ENCODE measurements around the gene SLC22A31. TPM values are rescaled to one million over a fixed set of nuclear protein-coding genes. Genes with fewer than 3 reads are reported as not detected.

The SLC22A31 gene
- total RNA-seq, 1 experiment from 2014 or later = 0.47 TPM

GRCh38 chr16:89146211-89147005, 53.9 kb downstream of the SLC22A31 start:
- H3K27ac ChIP-seq (ENCODE audit: low read depth, low read length, poor library complexity, severe bottlenecking) = no peak overlapping the region
- no peaks in the 10 kb centered on the region for H3K4me1 ChIP-seq (ENCODE audit: insufficient read depth, low read length, poor library complexity, severe bottlenecking)
- BruUV-seq (replicated peaks) = no TSS peak
- H3K27me3 ChIP-seq (replicated peaks; ENCODE audit: insufficient read depth, low read depth, low read length, poor library complexity) = no peaks in the 10 kb centered on the region
- no peaks in the 10 kb centered on the region for H3K36me3 ChIP-seq (ENCODE audit: insufficient read depth, low read length, poor library complexity, severe bottlenecking)
- TF ChIP-seq EZH2 (IDR thresholded peaks at IDR 0.05; ENCODE audit: borderline replicate concordance, low read depth, low read length, poor library complexity, severe bottlenecking) (no peak), CTCF (conservative IDR thresholded peaks at IDR 0.05; ENCODE audit: low read depth, low read length) (no peak)
- intact Hi-C loops (cut with micrococcal nuclease; ENCODE audit: unreplicated experiment) = no loop called here
- DNase-seq (ENCODE audit: low spot score) = no peak
- CTCF ChIA-PET = no interaction called here
- no peaks in the 10 kb centered on the region for H3K9me3 ChIP-seq (ENCODE audit: low read depth, low read length, poor library complexity, severe bottlenecking)
- no peak overlapping the region for H3K4me3 ChIP-seq (ENCODE audit: low read depth, low read length, poor library complexity, severe bottlenecking)
- POLR2A ChIA-PET (ENCODE audit: low non-redundant PET) = no interaction called here

Other genes starting within 250 kb of the SLC22A31 start
- 1.7 and 2.2 TPM in 2 replicates for gene CBFA2T3, start 223.3 kb downstream of the SLC22A31 start, total RNA-seq (2021)
- gene ACSF3, start 106.7 kb downstream of the SLC22A31 start, total RNA-seq (2021) = 27.7 and 37.0 TPM in 2 replicates
- gene CDH15, start 28.8 kb downstream of the SLC22A31 start, total RNA-seq (2021) = 0.13 and 0.24 TPM in 2 replicates
- gene ZNF778, start 17.2 kb upstream of the SLC22A31 start, total RNA-seq (2021) = 11.8 and 14.0 TPM in 2 replicates

Measured in A673 (cell line).